Measurements from ENCODE around the gene CTAGE6. TPM values are rescaled to one million over a fixed set of nuclear protein-coding genes. Genes with fewer than 3 reads are reported as not detected.
"Not testable (repeated sequence)": the region's sequence is repeated elsewhere in the genome, so short reads cannot be mapped to it uniquely, and the experiment has no call there.

CTAGE6 gene
- total RNA-seq, 1 donor from 2014 or later = 0.86 TPM

DNA sequence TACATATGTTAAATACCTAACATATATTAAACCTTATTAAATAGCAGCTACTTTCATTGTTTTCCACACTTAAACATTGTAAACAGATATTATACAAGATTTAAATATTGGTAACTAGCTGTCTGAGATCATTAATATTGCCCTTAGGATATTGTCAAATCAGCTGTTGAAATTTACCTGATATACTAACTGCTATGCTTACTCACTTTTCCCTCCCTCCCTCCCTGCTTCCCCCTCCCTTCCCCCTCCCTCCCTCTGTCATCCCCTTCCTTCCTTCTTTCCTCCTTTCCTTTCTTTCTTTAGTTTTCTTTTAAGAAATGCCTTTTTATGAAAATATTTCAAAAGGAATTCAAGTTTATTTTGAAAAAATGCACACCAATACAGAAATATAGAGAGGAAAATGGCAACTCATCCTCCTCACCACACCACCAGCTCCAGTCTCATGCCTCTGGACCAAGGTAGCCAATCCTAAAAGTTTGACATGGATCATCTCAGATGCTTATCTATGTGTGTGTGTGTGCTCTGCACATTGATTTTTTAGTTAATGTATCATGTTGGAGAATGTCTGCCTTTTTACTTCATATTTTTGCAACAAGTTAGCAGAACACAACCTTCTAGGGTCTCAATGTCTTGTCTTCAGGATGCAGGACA is 41.8 kb downstream of the CTAGE6 start:
- H3K27me3 Mint-ChIP-seq (ENCODE audit: unreplicated experiment); H3K9me3 Mint-ChIP-seq (ENCODE audit: unreplicated experiment); DNase-seq (ENCODE audit: extremely low spot score, unreplicated experiment); H3K4me1 Mint-ChIP-seq (ENCODE audit: unreplicated experiment); H3K36me3 Mint-ChIP-seq (ENCODE audit: unreplicated experiment); H3K4me3 Mint-ChIP-seq (ENCODE audit: unreplicated experiment); H3K27ac Mint-ChIP-seq (ENCODE audit: unreplicated experiment): not testable (repeated sequence)

DNA sequence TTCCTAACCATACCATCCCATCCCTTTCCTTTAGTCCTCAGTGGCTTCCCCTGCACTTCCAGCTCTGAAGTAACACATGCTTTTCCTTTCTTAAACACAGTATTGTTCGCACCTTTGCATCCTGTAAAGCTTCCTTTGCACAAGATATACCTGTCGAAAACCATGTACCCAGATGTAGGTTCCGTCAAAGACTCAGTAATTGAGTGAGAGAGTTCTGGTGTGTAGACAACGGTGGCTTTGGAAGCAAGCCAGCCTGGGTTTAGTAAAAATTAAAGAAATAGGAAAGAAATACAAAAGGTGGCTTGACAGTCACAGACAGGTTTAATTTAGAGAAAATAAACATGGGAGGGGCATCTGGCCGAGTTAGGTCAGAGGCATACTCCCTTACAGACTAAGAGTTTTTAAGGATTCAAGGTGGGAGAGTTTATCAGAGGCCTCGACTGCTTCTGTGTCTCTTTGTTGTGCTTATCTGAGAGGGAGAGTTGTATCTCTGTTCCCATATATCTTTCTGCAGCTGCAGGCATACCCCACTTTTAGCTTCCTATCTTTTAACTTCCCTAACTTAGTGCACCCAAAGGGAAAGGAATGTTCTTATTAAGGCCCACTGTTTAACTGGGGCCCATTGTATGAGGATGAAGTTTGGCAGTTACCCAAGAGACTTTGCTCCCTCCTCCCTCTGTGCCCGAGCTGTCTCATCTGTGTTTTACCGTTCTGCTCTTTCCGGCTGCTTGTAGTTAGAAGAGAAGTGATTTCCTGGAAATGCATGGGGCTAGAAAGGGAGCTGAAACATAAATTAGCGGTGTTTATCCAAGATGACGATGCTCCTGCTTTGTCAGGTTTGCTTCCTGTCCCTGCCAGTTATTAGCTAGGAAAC is 42.7 kb downstream of the CTAGE6 start:
- not testable (repeated sequence) for H3K27ac Mint-ChIP-seq (ENCODE audit: unreplicated experiment); H3K36me3 Mint-ChIP-seq (ENCODE audit: unreplicated experiment); H3K4me3 Mint-ChIP-seq (ENCODE audit: unreplicated experiment); H3K4me1 Mint-ChIP-seq (ENCODE audit: unreplicated experiment); H3K27me3 Mint-ChIP-seq (ENCODE audit: unreplicated experiment); H3K9me3 Mint-ChIP-seq (ENCODE audit: unreplicated experiment); DNase-seq (ENCODE audit: extremely low spot score, unreplicated experiment)

DNA sequence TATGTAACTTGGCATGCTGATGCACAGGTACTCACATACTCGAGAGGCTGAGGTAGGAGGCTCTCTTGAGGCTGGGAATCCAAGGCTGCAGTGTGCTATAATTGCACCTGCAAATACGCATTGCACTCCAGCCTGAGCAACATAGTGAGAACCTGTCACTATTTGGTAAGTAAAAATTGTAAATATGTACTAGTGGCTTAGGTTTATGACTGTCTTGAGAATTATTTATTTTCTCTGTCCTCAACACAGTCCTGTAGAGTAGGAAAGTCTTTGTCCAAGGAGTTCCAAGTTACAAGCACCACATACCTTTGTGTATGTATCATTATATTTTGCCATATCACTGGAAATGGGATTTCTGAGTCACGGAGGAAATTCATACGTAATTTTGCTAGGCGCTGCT is 45.1 kb downstream of the CTAGE6 start:
- H3K4me3 Mint-ChIP-seq (ENCODE audit: unreplicated experiment); H3K9me3 Mint-ChIP-seq (ENCODE audit: unreplicated experiment); H3K4me1 Mint-ChIP-seq (ENCODE audit: unreplicated experiment); DNase-seq (ENCODE audit: extremely low spot score, unreplicated experiment); H3K27me3 Mint-ChIP-seq (ENCODE audit: unreplicated experiment); H3K27ac Mint-ChIP-seq (ENCODE audit: unreplicated experiment); H3K36me3 Mint-ChIP-seq (ENCODE audit: unreplicated experiment): not testable (repeated sequence)

DNA sequence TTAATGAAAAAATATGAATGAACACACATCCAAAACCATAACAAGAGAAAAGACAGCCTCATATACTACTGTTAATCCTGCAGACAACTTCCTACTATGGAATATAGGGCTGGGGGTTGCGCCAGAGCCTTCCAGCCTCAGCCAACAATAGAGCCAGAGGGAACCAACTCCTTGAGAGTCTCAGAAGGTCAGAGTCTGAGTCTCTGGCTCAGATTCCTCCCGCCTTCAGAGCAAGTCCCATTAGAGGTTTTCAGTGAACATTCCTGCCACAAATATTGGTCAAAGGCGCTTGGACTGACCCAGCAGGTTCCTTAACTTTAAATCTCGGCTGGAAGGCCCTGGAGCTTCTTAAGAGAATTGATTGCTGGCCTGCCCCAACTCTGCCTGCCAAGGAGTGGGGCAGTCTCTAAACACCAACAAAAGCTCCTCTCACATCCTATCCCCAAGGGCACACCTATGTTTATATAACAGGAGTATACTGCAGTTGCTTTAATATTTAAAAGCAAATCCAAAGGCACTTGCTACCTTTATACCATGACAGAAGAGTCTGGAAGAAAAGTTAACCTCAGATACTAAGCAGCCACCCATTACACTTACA is 45.7 kb downstream of the CTAGE6 start:
- not testable (repeated sequence) for H3K4me3 Mint-ChIP-seq (ENCODE audit: unreplicated experiment); H3K36me3 Mint-ChIP-seq (ENCODE audit: unreplicated experiment); DNase-seq (ENCODE audit: extremely low spot score, unreplicated experiment); H3K27ac Mint-ChIP-seq (ENCODE audit: unreplicated experiment); H3K9me3 Mint-ChIP-seq (ENCODE audit: unreplicated experiment); H3K27me3 Mint-ChIP-seq (ENCODE audit: unreplicated experiment); H3K4me1 Mint-ChIP-seq (ENCODE audit: unreplicated experiment)

GRCh38 chr7:143709895-143710294 is 47.6 kb downstream of the CTAGE6 start:
- not testable (repeated sequence) for H3K4me3 Mint-ChIP-seq (ENCODE audit: unreplicated experiment); H3K9me3 Mint-ChIP-seq (ENCODE audit: unreplicated experiment); H3K27ac Mint-ChIP-seq (ENCODE audit: unreplicated experiment); H3K4me1 Mint-ChIP-seq (ENCODE audit: unreplicated experiment); H3K36me3 Mint-ChIP-seq (ENCODE audit: unreplicated experiment); H3K27me3 Mint-ChIP-seq (ENCODE audit: unreplicated experiment); DNase-seq (ENCODE audit: extremely low spot score, unreplicated experiment)

Other genes with a start within 250 kb of the CTAGE6 start
- gene CTAGE15, start 185.9 kb downstream of the CTAGE6 start, total RNA-seq = not detected in 2 replicates
- gene TCAF2, start 136.7 kb downstream of the CTAGE6 start, total RNA-seq = 2.2 and 2.5 TPM in 2 replicates
- 82.4 and 87.8 TPM in 2 replicates for gene TCAF1, start 144.5 kb upstream of the CTAGE6 start, total RNA-seq
- gene OR2F2, start 177.5 kb upstream of the CTAGE6 start, total RNA-seq = not detected in 2 replicates
- not detected in 2 replicates for gene OR2F1, start 197.1 kb upstream of the CTAGE6 start, total RNA-seq
- not detected in 2 replicates for gene OR6B1, start 242.6 kb upstream of the CTAGE6 start, total RNA-seq

Data from osteocyte (in vitro differentiated cells).